Astrocyte (in vitro differentiated cells and primary cell): ENCODE data around the gene LYPLA2. TPM values are rescaled to one million over a fixed set of nuclear protein-coding genes. Genes with fewer than 3 reads are reported as not detected.

Source experiments
- DNase-seq: peaks from one replicate; pipeline ENCODE4 v3.0.0-alpha.2; 2010; ENCODE audit warnings: low read depth
- FAIRE-seq: peaks from 2 replicates; lab custom pipeline; 2011; peaks lifted over from hg19 to GRCh38; lab: Jason Lieb, UNC
- H2AFZ ChIP-seq: 2 replicates; pipeline ENCODE4 v1.6.0; 2012; ENCODE audit warnings: low read depth, low read length, inconsistent platforms
- H3K27ac ChIP-seq: 2 replicates; pipeline ENCODE4 v1.5.1; 2011; ENCODE audit warnings: low read depth, low read length, inconsistent platforms
- H3K27me3 ChIP-seq: 2 replicates; pipeline ENCODE4 v1.6.0; 2011; ENCODE audit warnings: low read length, inconsistent platforms; ENCODE audit not compliant: insufficient read depth
- H3K36me3 ChIP-seq: 2 replicates; pipeline ENCODE4 v1.5.1; 2011; ENCODE audit warnings: low read length, inconsistent platforms; ENCODE audit not compliant: insufficient read depth
- H3K4me1 ChIP-seq: 2 replicates; pipeline ENCODE4 v1.5.1; 2011; ENCODE audit warnings: low read length, inconsistent platforms; ENCODE audit not compliant: insufficient read depth
- H3K4me2 ChIP-seq: 2 replicates; pipeline ENCODE4 v1.6.0; 2012; ENCODE audit warnings: low read length, inconsistent platforms
- H3K4me3 ChIP-seq: 2 replicates; pipeline ENCODE4 v1.5.1; 2011; ENCODE audit warnings: low read depth, mild to moderate bottlenecking, low read length, inconsistent platforms; ENCODE audit not compliant: insufficient read depth
- H3K79me2 ChIP-seq: 2 replicates; pipeline ENCODE4 v1.6.0; 2012; ENCODE audit warnings: mild to moderate bottlenecking, low read length, inconsistent platforms; ENCODE audit not compliant: insufficient read depth
- H3K9ac ChIP-seq: 2 replicates; pipeline ENCODE4 v1.6.0; 2012; ENCODE audit warnings: mild to moderate bottlenecking, low read length, inconsistent platforms
- H3K9me3 ChIP-seq: 2 replicates; pipeline ENCODE4 v1.5.1; 2012; ENCODE audit warnings: low read depth, mild to moderate bottlenecking, low read length, inconsistent platforms; ENCODE audit not compliant: insufficient read depth
- H4K20me1 ChIP-seq: 2 replicates; pipeline ENCODE4 v1.6.0; 2012; ENCODE audit warnings: low read length, inconsistent platforms; ENCODE audit not compliant: insufficient read depth
- H3K27ac Mint-ChIP-seq: one replicate; pipeline ENCODE4 v1.8.0; 2021; ENCODE audit warnings: mild to moderate bottlenecking, mixed read lengths; ENCODE audit not compliant: unreplicated experiment
- H3K27me3 Mint-ChIP-seq: one replicate; pipeline ENCODE4 v1.8.0; 2021; ENCODE audit warnings: low read depth, mixed read lengths; ENCODE audit not compliant: unreplicated experiment
- H3K36me3 Mint-ChIP-seq: one replicate; pipeline ENCODE4 v1.8.0; 2021; ENCODE audit warnings: low read depth, mixed read lengths; ENCODE audit not compliant: unreplicated experiment
- H3K4me1 Mint-ChIP-seq: one replicate; pipeline ENCODE4 v1.8.0; 2021; ENCODE audit warnings: low read depth, mixed read lengths; ENCODE audit not compliant: unreplicated experiment
- H3K4me3 Mint-ChIP-seq: one replicate; pipeline ENCODE4 v1.8.0; 2021; ENCODE audit warnings: mild to moderate bottlenecking, moderate library complexity, mixed read lengths; ENCODE audit not compliant: unreplicated experiment
- H3K9me3 Mint-ChIP-seq: one replicate; pipeline ENCODE4 v1.8.0; 2021; ENCODE audit warnings: mild to moderate bottlenecking, mixed read lengths; ENCODE audit not compliant: unreplicated experiment
- EZH2 ChIP-seq: IDR thresholded peaks from 2 replicates; pipeline ENCODE4 v1.6.1; 2012; ENCODE audit warnings: mild to moderate bottlenecking, low read length, inconsistent platforms; ENCODE audit not compliant: insufficient read depth
- total RNA-seq: library from RNA; stranded (reverse); gene quantifications from 2 replicates; pipeline ENCODE4 v1.2.1, GENCODE V29; 2021
- TF ChIP-seq, protein P1 (sequence below): IDR thresholded peaks from 2 replicates; pipeline ENCODE4 v1.5.1; 2011; ENCODE audit warnings: low read depth, mild to moderate bottlenecking, inconsistent platforms, low read length, moderate library complexity; ENCODE audit not compliant: insufficient read depth

The LYPLA2 gene
- total RNA-seq, 1 donor from 2014 or later: 91.7 TPM

DNA sequence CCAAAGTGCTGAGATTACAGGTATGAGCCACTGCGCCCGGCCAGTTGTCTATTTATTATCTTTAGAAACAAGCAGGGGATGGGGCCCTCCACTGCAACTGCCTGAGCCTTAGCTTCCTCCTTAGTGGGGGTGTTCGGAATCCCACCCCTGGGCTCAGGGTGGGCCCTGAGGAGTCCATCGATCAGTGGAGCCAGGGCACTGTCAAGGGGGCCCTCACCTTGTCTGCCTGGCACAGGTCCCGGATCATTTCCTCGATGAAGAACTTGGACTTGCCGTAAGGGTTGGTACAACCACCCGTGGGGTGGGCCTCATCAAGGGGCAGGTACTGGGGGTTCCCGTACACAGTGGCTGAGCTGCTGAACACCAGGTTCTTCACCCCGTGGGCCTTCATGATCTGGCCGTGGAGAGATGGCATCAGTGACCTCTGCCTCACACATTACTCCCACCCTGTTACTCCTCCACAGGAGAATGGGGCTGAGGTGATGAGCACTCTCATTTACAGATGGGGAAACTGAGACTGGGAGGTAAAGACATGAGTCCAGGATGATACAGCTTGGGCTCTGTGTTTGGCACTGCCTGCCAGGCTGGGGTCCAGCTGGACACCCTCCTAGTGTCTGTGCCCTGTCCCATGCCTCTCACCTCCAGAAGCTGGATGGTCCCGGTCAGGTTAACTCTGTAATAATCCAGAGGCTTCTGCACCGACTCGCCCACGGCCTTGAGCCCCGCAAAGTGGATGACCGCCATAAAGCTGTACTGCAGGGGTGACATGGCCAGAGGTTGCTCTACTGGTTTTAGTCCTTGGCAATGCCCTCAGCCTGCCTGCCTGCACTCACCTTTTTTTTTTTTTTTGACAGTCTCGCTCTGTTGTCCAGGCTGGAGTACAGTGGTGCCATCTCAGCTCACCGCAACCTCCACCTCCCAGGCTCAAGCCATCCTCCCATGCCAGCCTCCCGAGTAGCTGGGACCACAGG, 6.8 kb downstream of the LYPLA2 start:
- no peak for DNase-seq
- H3K27me3 Mint-ChIP-seq: no peaks in the 10 kb centered on the region
- H3K4me1 Mint-ChIP-seq: peaks cover 5% of the 10 kb centered on the region
- Histone ChIP-seq H3K9me3 (no peaks in the 10 kb centered on the region), H3K27ac (no peak overlapping the region), H3K79me2 (peaks cover 11% of the 10 kb centered on the region), H3K9ac (no peak overlapping the region), H2AFZ (no peak overlapping the region), H3K4me1 (peaks cover 25% of the 10 kb centered on the region), H3K4me3 (no peak overlapping the region), H3K36me3 (no peaks in the 10 kb centered on the region), H3K4me2 (no peak overlapping the region), H4K20me1 (peaks cover 8% of the 10 kb centered on the region), H3K27me3 (no peaks in the 10 kb centered on the region)
- H3K27ac Mint-ChIP-seq: no peak overlapping the region
- no peak for FAIRE-seq
- TF ChIP-seq, protein P1, sequence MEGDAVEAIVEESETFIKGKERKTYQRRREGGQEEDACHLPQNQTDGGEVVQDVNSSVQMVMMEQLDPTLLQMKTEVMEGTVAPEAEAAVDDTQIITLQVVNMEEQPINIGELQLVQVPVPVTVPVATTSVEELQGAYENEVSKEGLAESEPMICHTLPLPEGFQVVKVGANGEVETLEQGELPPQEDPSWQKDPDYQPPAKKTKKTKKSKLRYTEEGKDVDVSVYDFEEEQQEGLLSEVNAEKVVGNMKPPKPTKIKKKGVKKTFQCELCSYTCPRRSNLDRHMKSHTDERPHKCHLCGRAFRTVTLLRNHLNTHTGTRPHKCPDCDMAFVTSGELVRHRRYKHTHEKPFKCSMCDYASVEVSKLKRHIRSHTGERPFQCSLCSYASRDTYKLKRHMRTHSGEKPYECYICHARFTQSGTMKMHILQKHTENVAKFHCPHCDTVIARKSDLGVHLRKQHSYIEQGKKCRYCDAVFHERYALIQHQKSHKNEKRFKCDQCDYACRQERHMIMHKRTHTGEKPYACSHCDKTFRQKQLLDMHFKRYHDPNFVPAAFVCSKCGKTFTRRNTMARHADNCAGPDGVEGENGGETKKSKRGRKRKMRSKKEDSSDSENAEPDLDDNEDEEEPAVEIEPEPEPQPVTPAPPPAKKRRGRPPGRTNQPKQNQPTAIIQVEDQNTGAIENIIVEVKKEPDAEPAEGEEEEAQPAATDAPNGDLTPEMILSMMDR: no peak
- no peak for TF ChIP-seq EZH2
- H3K4me3 Mint-ChIP-seq: no peak overlapping the region
- peaks cover 4% of the 10 kb centered on the region for H3K36me3 Mint-ChIP-seq
- H3K9me3 Mint-ChIP-seq: no peaks in the 10 kb centered on the region

DNA sequence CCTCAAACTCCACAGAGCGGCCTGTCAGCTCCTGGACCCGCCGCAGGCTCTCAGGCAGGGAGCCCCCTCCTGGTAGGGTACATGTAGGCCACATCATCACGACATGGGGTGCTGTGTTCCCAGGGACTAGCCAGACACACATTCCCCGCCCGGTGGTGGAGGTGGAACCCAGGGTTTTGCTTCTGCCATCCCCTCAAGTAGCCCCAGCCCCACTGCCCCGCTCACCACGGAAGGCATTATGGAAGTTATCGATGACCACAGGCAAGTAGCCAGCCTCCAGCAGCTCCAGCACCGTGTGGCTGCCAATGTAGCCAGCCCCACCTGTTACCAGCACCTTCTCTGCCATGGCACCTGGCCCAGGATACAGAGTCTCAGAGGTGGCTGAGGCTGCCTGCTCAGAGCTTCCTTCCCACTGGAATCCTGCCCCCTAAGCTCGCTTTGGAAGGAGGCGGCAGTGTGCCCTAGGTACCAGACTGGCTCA, 7.8 kb downstream of the LYPLA2 start:
- Histone ChIP-seq H3K4me1 (peaks cover 16% of the 10 kb centered on the region), H3K9me3 (no peaks in the 10 kb centered on the region), H3K27ac (no peak overlapping the region), H3K9ac (no peak overlapping the region), H3K27me3 (no peaks in the 10 kb centered on the region), H3K79me2 (peaks cover 2% of the 10 kb centered on the region), H3K4me3 (no peak overlapping the region), H3K36me3 (no peaks in the 10 kb centered on the region), H4K20me1 (peaks cover 3% of the 10 kb centered on the region), H3K4me2 (peak overlapping the region; percentile 96), H2AFZ (no peak overlapping the region)
- Mint-ChIP-seq H3K36me3 (peaks cover 4% of the 10 kb centered on the region), H3K9me3 (no peaks in the 10 kb centered on the region), H3K4me3 (peak overlapping the region; percentile 91), H3K27me3 (no peaks in the 10 kb centered on the region), H3K4me1 (peaks cover 5% of the 10 kb centered on the region), H3K27ac (no peak overlapping the region)
- DNase-seq (no peak), FAIRE-seq (no peak)
- TF ChIP-seq, protein P1: no peak
- TF ChIP-seq EZH2: no peak

DNA sequence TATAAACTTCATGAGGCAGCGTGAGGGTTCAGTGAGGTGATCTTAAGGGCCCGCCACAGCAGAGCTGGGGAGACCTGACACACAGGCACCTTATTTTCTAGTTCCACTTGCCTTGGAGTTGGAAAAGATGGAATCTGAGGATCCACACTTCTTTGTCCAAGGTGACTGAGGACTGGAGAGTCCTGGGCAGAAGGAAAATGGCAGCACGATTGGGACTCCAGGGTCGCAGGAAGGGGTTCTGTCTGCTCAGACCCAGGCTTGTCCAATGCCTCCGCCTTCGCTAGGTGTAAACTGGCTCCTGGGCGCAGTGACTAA, 8.3 kb downstream of the LYPLA2 start:
- Mint-ChIP-seq H3K36me3 (peaks cover 6% of the 10 kb centered on the region), H3K9me3 (no peaks in the 10 kb centered on the region), H3K4me1 (peaks cover 5% of the 10 kb centered on the region), H3K27ac (no peak overlapping the region), H3K4me3 (peak overlapping the region; percentile 91), H3K27me3 (no peaks in the 10 kb centered on the region)
- DNase-seq: no peak
- Histone ChIP-seq H3K4me2 (peak overlapping the region; percentile 96), H3K9me3 (no peaks in the 10 kb centered on the region), H3K79me2 (peaks cover 2% of the 10 kb centered on the region), H3K36me3 (no peaks in the 10 kb centered on the region), H2AFZ (no peak overlapping the region), H4K20me1 (peaks cover 3% of the 10 kb centered on the region), H3K4me1 (peaks cover 16% of the 10 kb centered on the region), H3K4me3 (peak overlapping the region; percentile 71), H3K27me3 (no peaks in the 10 kb centered on the region), H3K27ac (peak overlapping the region; percentile 79), H3K9ac (peak overlapping the region; percentile 87)
- FAIRE-seq: no peak
- no peak for TF ChIP-seq EZH2
- TF ChIP-seq, protein P1: no peak
